Endodermal cell (in vitro differentiated cells): ENCODE measurements around the gene SLC5A12. TPM values are rescaled to one million over a fixed set of nuclear protein-coding genes. Genes with fewer than 3 reads are reported as not detected.

ENCODE experiments used
- DNase-seq: peaks from one replicate; pipeline ENCODE4 v3.0.0-alpha.2; 2017
- H3K27ac ChIP-seq: 2 replicates; pipeline ENCODE4 v1.5.1; 2013; ENCODE audit warnings: mild to moderate bottlenecking, low read depth, low read length, moderate library complexity
- H3K27me3 ChIP-seq: 2 replicates; pipeline ENCODE4 v1.6.1; 2013; ENCODE audit warnings: mild to moderate bottlenecking, low read length, moderate library complexity; ENCODE audit not compliant: insufficient read depth, control insufficient read depth, poor library complexity, severe bottlenecking
- H3K36me3 ChIP-seq: 2 replicates; pipeline ENCODE4 v1.7.0; 2013; ENCODE audit warnings: mild to moderate bottlenecking, low read length, moderate library complexity; ENCODE audit not compliant: control insufficient read depth, insufficient read depth
- H3K4me1 ChIP-seq: one replicate; pipeline ENCODE4 v1.7.0; 2013; ENCODE audit warnings: low read length; ENCODE audit not compliant: control insufficient read depth, insufficient read depth
- H3K4me3 ChIP-seq: 2 replicates; pipeline ENCODE4 v1.5.1; 2013; ENCODE audit warnings: mild to moderate bottlenecking, low read length, moderate library complexity
- H3K9ac ChIP-seq: 2 replicates; pipeline ENCODE4 v1.6.1; 2013; ENCODE audit warnings: mild to moderate bottlenecking, low read length, moderate library complexity; ENCODE audit not compliant: poor library complexity, severe bottlenecking; ENCODE audit errors: extremely low read depth
- H3K9me3 ChIP-seq: 2 replicates; pipeline ENCODE4 v1.6.1; 2013; ENCODE audit warnings: mild to moderate bottlenecking, low read length, moderate library complexity; ENCODE audit not compliant: control insufficient read depth
- H3K27ac Mint-ChIP-seq: 2 replicates; pipeline ENCODE4 v1.8.0; 2020; ENCODE audit warnings: mixed read lengths
- H3K27me3 Mint-ChIP-seq: 2 replicates; pipeline ENCODE4 v1.8.0; 2021; ENCODE audit warnings: mild to moderate bottlenecking, mixed read lengths; ENCODE audit not compliant: insufficient read depth
- H3K36me3 Mint-ChIP-seq: 2 replicates; pipeline ENCODE4 v1.8.0; 2020; ENCODE audit warnings: low read depth, mixed read lengths
- H3K4me1 Mint-ChIP-seq: 2 replicates; pipeline ENCODE4 v1.8.0; 2020; ENCODE audit warnings: mixed read lengths
- H3K4me3 Mint-ChIP-seq: 2 replicates; pipeline ENCODE4 v1.8.0; 2020; ENCODE audit warnings: mild to moderate bottlenecking, moderate library complexity, mixed read lengths
- H3K9me3 Mint-ChIP-seq: 2 replicates; pipeline ENCODE4 v1.8.0; 2020; ENCODE audit warnings: mild to moderate bottlenecking, mixed read lengths
- WGBS, 2 experiments: methylation state at CpG; one replicate each; pipeline versions ENCODE4 v1.1.5 to v1.1.7; 2013; ENCODE audit warnings: missing lambda C conversion rate in 2 of 2, mixed read lengths in 1 of 2; ENCODE audit not compliant: insufficient coverage in 1 of 2, insufficient read length in 1 of 2; 5-methylcytosine and 5-hydroxymethylcytosine counted together
- long read RNA-seq, 4 experiments: library from polyadenylated mRNA in 2 of 4; library from RNA in 1 of 4; library from capped mRNA in 1 of 4; stranded (forward) in 3 of 4; unstranded in 1 of 4; transcript quantifications; one replicate each; pipeline ENCODE4 v2.0.0, GENCODE V29; 2020 to 2021; ENCODE audit warnings: inconsistent platforms in 1 of 4
- polyA plus RNA-seq, 2 experiments: library from polyadenylated mRNA; stranded (reverse); fragments of 50-300 nt; gene quantifications; one replicate each; pipeline ENCODE4 v1.2.3, GENCODE V29; 2013
- total RNA-seq, 2 donors: library from RNA; stranded (reverse); fragmentation: NEBNext Ultra II Directional in 1 of 2; extraction: Animal tissue kit (Norgen Biotek cat#: 25700) in 1 of 2; gene quantifications; 2 replicates in 1 of 2; 3 replicates in 1 of 2; pipeline ENCODE4 v1.2.1, GENCODE V29; 2021
- TF ChIP-seq, protein P1 (sequence below): fragments of 200-600 bp; sonication (generic); conservative IDR thresholded peaks from 2 replicates; pipeline ENCODE4 v1.5.0; 2021; ENCODE audit warnings: antibody characterized with exemption, mild to moderate bottlenecking

The SLC5A12 gene, protein sequence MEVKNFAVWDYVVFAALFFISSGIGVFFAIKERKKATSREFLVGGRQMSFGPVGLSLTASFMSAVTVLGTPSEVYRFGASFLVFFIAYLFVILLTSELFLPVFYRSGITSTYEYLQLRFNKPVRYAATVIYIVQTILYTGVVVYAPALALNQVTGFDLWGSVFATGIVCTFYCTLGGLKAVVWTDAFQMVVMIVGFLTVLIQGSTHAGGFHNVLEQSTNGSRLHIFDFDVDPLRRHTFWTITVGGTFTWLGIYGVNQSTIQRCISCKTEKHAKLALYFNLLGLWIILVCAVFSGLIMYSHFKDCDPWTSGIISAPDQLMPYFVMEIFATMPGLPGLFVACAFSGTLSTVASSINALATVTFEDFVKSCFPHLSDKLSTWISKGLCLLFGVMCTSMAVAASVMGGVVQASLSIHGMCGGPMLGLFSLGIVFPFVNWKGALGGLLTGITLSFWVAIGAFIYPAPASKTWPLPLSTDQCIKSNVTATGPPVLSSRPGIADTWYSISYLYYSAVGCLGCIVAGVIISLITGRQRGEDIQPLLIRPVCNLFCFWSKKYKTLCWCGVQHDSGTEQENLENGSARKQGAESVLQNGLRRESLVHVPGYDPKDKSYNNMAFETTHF
- total RNA-seq: 1 to 10 TPM; 2.6 to 2.7 TPM
- polyA plus RNA-seq (2013, experiment 1 of 2): 1.4 TPM
- 0.62 TPM for polyA plus RNA-seq (2013, experiment 2 of 2)
- long read RNA-seq, experiment 1, partial matches to known transcripts: 1 of 1 reads
- long read RNA-seq, experiment 1, other reads (novel, unspliced or antisense): 0 of 1 reads
- long read RNA-seq, experiment 2, partial matches to known transcripts: 2 of 4 reads
- long read RNA-seq, experiment 2, other reads (novel, unspliced or antisense): 2 of 4 reads
- long read RNA-seq, experiment 3, partial matches to known transcripts: 2 of 3 reads
- long read RNA-seq, experiment 3, other reads (novel, unspliced or antisense): 1 of 3 reads
- long read RNA-seq, experiment 4: 0 reads

DNA sequence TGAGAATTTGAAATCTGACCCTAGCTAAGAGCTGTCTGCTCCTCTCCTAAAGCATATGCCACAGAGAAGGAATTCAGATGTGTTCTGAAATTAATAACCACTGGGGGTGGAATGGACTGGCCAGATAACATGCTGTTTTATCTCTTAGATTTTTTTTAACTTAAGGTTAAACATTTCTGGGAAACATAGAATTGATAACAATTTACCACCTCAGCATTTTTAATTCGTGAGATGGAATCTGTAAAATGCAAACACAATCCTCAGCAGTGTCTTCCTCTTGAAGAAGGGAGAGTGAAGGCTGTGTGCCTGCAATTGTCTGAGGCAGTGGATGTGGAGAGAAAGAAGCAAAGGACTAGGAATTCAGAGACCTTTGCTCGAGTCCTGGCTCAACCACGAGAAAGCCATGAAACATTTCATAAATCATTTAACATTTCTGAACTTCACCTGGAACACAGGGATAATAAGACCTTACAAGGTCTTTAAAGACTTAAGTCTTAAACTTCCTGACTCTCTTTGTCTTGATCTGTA is at the start of gene SLC5A12:
SLC5A12 (minus strand) TSS at position 113 of the 528 bp plus-strand sequence. CDS start 346 bp downstream, outside the sequence.
- DNase-seq: no peak
- 91% methylated on average over 3 of the region's 3 CpGs; no CpG with 5 or more reads in 1 of the 2 experiments for WGBS, 2 experiments
- H3K27me3 Mint-ChIP-seq: no peaks in the 10 kb centered on the region
- TF ChIP-seq, protein P1, sequence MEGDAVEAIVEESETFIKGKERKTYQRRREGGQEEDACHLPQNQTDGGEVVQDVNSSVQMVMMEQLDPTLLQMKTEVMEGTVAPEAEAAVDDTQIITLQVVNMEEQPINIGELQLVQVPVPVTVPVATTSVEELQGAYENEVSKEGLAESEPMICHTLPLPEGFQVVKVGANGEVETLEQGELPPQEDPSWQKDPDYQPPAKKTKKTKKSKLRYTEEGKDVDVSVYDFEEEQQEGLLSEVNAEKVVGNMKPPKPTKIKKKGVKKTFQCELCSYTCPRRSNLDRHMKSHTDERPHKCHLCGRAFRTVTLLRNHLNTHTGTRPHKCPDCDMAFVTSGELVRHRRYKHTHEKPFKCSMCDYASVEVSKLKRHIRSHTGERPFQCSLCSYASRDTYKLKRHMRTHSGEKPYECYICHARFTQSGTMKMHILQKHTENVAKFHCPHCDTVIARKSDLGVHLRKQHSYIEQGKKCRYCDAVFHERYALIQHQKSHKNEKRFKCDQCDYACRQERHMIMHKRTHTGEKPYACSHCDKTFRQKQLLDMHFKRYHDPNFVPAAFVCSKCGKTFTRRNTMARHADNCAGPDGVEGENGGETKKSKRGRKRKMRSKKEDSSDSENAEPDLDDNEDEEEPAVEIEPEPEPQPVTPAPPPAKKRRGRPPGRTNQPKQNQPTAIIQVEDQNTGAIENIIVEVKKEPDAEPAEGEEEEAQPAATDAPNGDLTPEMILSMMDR: no peak
- no peak within 1 kb of the TSS for H3K27ac Mint-ChIP-seq
- Histone ChIP-seq H3K9me3 (no peaks in the 10 kb centered on the region), H3K27me3 (peaks cover 4% of the 10 kb centered on the region), H3K9ac (no peak within 1 kb of the TSS), H3K4me3 (no peak within 1 kb of the TSS), H3K36me3 (no peaks in the 10 kb centered on the region), H3K27ac (no peak within 1 kb of the TSS), H3K4me1 (no peaks in the 10 kb centered on the region)
- no peaks in the 10 kb centered on the region for H3K36me3 Mint-ChIP-seq
- H3K4me3 Mint-ChIP-seq: no peak within 1 kb of the TSS
- H3K4me1 Mint-ChIP-seq: peaks cover 5% of the 10 kb centered on the region
- no peaks in the 10 kb centered on the region for H3K9me3 Mint-ChIP-seq

DNA sequence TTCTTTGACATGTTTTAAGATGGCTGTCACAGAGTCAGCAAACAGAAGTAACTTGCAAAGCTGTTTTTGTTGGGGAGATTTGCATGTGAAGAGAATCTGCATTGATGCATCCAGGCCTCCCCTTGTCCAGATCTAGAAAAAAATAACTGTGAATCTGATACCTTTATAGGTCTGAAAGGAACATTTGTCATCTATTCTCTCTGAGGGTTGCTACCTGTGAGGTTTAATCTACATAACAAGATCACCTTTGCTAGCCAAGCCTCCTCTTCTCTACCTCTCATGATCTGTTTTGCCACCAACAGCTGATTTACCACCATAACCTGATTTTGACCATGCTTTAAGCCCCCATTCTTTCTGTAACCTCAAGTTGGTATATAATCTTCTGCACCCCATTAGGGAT is 47.2 kb upstream of the SLC5A12 start:
- Histone ChIP-seq H3K9me3 (no peaks in the 10 kb centered on the region), H3K4me1 (no peaks in the 10 kb centered on the region), H3K9ac (no peak overlapping the region), H3K27me3 (no peaks in the 10 kb centered on the region), H3K4me3 (no peak overlapping the region), H3K27ac (no peak overlapping the region), H3K36me3 (no peaks in the 10 kb centered on the region)
- TF ChIP-seq, protein P1: no peak
- Mint-ChIP-seq H3K9me3 (no peaks in the 10 kb centered on the region), H3K4me1 (no peaks in the 10 kb centered on the region), H3K27me3 (peaks cover 6% of the 10 kb centered on the region), H3K36me3 (no peaks in the 10 kb centered on the region), H3K4me3 (no peak overlapping the region), H3K27ac (no peak overlapping the region)
- no peak for DNase-seq

DNA sequence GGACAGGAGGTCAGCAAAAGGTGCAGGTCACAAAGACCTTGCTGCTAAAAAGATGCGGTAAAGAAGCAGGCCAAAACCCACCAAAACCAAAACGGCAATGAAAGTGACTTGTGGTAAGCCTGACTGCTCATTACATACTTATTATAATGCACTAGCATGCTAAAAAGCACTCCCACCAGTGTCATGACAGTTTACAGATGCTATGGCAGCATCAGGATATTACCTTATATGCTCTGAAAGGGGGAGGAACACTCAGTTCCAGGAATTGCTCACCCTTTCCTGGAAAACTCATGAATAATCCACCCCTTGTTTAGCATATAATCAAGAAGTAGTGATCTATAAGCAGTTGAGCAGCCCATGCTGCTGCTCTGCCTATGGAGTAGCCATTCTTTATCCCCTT is 45.2 kb upstream of the SLC5A12 start:
- Mint-ChIP-seq H3K4me3 (no peak overlapping the region), H3K27me3 (peaks cover 6% of the 10 kb centered on the region), H3K9me3 (no peaks in the 10 kb centered on the region), H3K4me1 (no peaks in the 10 kb centered on the region), H3K36me3 (no peaks in the 10 kb centered on the region), H3K27ac (no peak overlapping the region)
- Histone ChIP-seq H3K9me3 (no peaks in the 10 kb centered on the region), H3K9ac (no peak overlapping the region), H3K36me3 (no peaks in the 10 kb centered on the region), H3K4me1 (no peaks in the 10 kb centered on the region), H3K4me3 (no peak overlapping the region), H3K27ac (no peak overlapping the region), H3K27me3 (no peaks in the 10 kb centered on the region)
- no peak for DNase-seq
- TF ChIP-seq, protein P1: no peak
- 87% methylated on average over 2 of the region's 2 CpGs; no CpG with 5 or more reads in 1 of the 2 experiments for WGBS, 2 experiments
